Body of pancreas (tissue), 4 donors: Measurements from ENCODE around the gene LDLRAD4. TPM values are rescaled to one million over a fixed set of nuclear protein-coding genes. Genes with fewer than 3 reads are reported as not detected.

Experiments
- ATAC-seq: fragments of 150-250 bp; one replicate; pipeline ENCODE4 v1.9.1; 2016
- DNase-seq, 4 donors: peaks; one replicate each; pipeline ENCODE4 v3.0.0-alpha.2; 2019
- H3K27ac ChIP-seq, 4 donors: fragments of 200-600 bp; sonication (generic); 1 replicate in 3 of 4; 2 replicates in 1 of 4; pipeline versions ENCODE4 v1.5.1 to v1.6.1; 2016 to 2019; ENCODE audit warnings: mild to moderate bottlenecking in 1 of 4, mixed read lengths in 1 of 4, moderate library complexity in 1 of 4
- H3K27me3 ChIP-seq, 2 donors: fragments of 200-600 bp; sonication (generic); one replicate each; pipeline ENCODE4 v1.6.0; 2016; ENCODE audit warnings: mild to moderate bottlenecking in 1 of 2
- H3K36me3 ChIP-seq, 2 donors: fragments of 200-600 bp; sonication (generic); replicated peaks in 1 of 2; 2 replicates each; pipeline ENCODE4 v1.5.1; 2016; ENCODE audit warnings: low read depth in 2 of 2; ENCODE audit not compliant: insufficient read depth in 1 of 2
- H3K4me1 ChIP-seq: fragments of 200-600 bp; sonication (generic); one replicate; pipeline ENCODE4 v1.6.0; 2016
- H3K4me3 ChIP-seq, 2 donors: fragments of 200-600 bp; sonication (generic); 1 replicate in 1 of 2; 2 replicates in 1 of 2; pipeline ENCODE4 v1.5.1; 2016 to 2019
- H3K9me3 ChIP-seq, 3 donors: fragments of 200-600 bp; sonication (generic); 1 replicate in 2 of 3; 2 replicates in 1 of 3; pipeline ENCODE4 v1.5.1; 2016
- CTCF ChIP-seq, 7 experiments: fragments of 450-650 bp in 4 of 7; fragments of 200-600 bp in 3 of 7; sonication (generic) in 3 of 7; IDR thresholded peaks; one replicate each; pipeline ENCODE4 v1.5.1; 2016 to 2019; ENCODE audit warnings: antibody characterized with exemption in 7 of 7
- POLR2A ChIP-seq, 3 donors: fragments of 450-650 bp; IDR thresholded peaks; one replicate each; pipeline ENCODE4 v1.6.1; 2016; ENCODE audit warnings: antibody characterized with exemption in 3 of 3, mild to moderate bottlenecking in 2 of 3
- WGBS, 2 donors: methylation state at CpG; one replicate each; pipeline ENCODE4 v1.1.5; 2017; 5-methylcytosine and 5-hydroxymethylcytosine counted together
- intact Hi-C: fragments of 100-400 bp; cut with DNase I; formaldehyde crosslinking; loops from one replicate; pipeline ENCODE4 v1.15.1; 2023
- total RNA-seq, 2 donors: library from RNA; depleted of rRNA; stranded (reverse); fragments of >200 nt; gene quantifications; one replicate each; pipeline ENCODE4 v1.1.0, GENCODE V29; 2016

Gene LDLRAD4
- total RNA-seq, 2 donors from 2014 or later = 8.6 to 35.9 TPM

- DNase-seq (no peak), ATAC-seq (no peak)
- H3K4me1 ChIP-seq = no peaks in the 10 kb centered on the region
- no peaks in the 10 kb centered on the region for H3K27me3 ChIP-seq
- no peak for TF ChIP-seq POLR2A (IDR thresholded peaks at IDR 0.05)
- no peak for TF ChIP-seq CTCF (IDR thresholded peaks at IDR 0.05)
- WGBS, 2 donors = 23 to 39% methylated on average over 8 to 11 of the region's 11 CpGs
- no peak overlapping the region for H3K4me3 ChIP-seq
- H3K27ac ChIP-seq = no peak overlapping the region
- intact Hi-C loops = no loop called here
- H3K36me3 ChIP-seq = no peaks in the 10 kb centered on the region
- H3K9me3 ChIP-seq = no peaks in the 10 kb centered on the region
These were observed 366.3 kb downstream of the LDLRAD4 start for GRCh38 chr18:13584825-13585224.

GRCh38 chr18:13585379-13586153 lies 367.0 kb downstream of the LDLRAD4 start:
- no peak overlapping the region for H3K27ac ChIP-seq
- intact Hi-C loops = no loop called here
- TF ChIP-seq CTCF (IDR thresholded peaks at IDR 0.05) (no peak), POLR2A (IDR thresholded peaks at IDR 0.05) (no peak)
- no peaks in the 10 kb centered on the region for H3K36me3 ChIP-seq
- ATAC-seq (no peak), DNase-seq (no peak)
- 55% methylated on average over 4 of the region's 4 CpGs for WGBS, 2 donors
- H3K9me3 ChIP-seq = no peaks in the 10 kb centered on the region
- no peaks in the 10 kb centered on the region for H3K4me1 ChIP-seq
- no peak overlapping the region for H3K4me3 ChIP-seq
- no peaks in the 10 kb centered on the region for H3K27me3 ChIP-seq

GRCh38 chr18:13587001-13587400 lies 368.4 kb downstream of the LDLRAD4 start:
- Histone ChIP-seq H3K9me3 (no peaks in the 10 kb centered on the region), H3K4me3 (no peak overlapping the region), H3K27me3 (no peaks in the 10 kb centered on the region), H3K4me1 (no peaks in the 10 kb centered on the region), H3K36me3 (no peaks in the 10 kb centered on the region), H3K27ac (no peak overlapping the region)
- no peak for ATAC-seq
- TF ChIP-seq POLR2A (IDR thresholded peaks at IDR 0.05) (no peak), CTCF (IDR thresholded peaks at IDR 0.05) (no peak)
- 96 to 100% methylated on average over 1 of the region's 1 CpG for WGBS, 2 donors
- intact Hi-C loops = no loop called here
- DNase-seq = no peak

GRCh38 chr18:13587477-13587876 lies 368.9 kb downstream of the LDLRAD4 start:
- no peaks in the 10 kb centered on the region for H3K9me3 ChIP-seq

More at GRCh38 chr18:13587477-13587876, 368.9 kb downstream of the LDLRAD4 start:
- Histone ChIP-seq H3K27ac (no peak overlapping the region), H3K36me3 (no peaks in the 10 kb centered on the region), H3K4me1 (no peaks in the 10 kb centered on the region), H3K27me3 (no peaks in the 10 kb centered on the region), H3K4me3 (no peak overlapping the region)
- DNase-seq (no peak), ATAC-seq (no peak)
- 92 to 93% methylated on average over 3 of the region's 3 CpGs for WGBS, 2 donors
- TF ChIP-seq CTCF (IDR thresholded peaks at IDR 0.05) (no peak), POLR2A (IDR thresholded peaks at IDR 0.05) (no peak)
- intact Hi-C loops = no loop called here
